ENCODE data around the gene FZR1. TPM values are rescaled to one million over a fixed set of nuclear protein-coding genes. Genes with fewer than 3 reads are reported as not detected.

Gene FZR1
- total RNA-seq: 10 to 100 TPM; 45.1 to 51.1 (median 47.9) TPM

- DNase-seq (ENCODE audit: low spot score in 2 of 2): peak; percentile 99 to 100
- Histone ChIP-seq H3K36me3 (peaks cover 21% of the 10 kb centered on the region), H3K4me1 (peaks cover 35% of the 10 kb centered on the region), H3K27ac (peak within 1 kb of the TSS; percentile 91), H3K27me3 (no peaks in the 10 kb centered on the region), H3K4me3 (peak within 1 kb of the TSS; percentile 98), H3K9me3 (no peaks in the 10 kb centered on the region)
- TF ChIP-seq POLR2AphosphoS5 (IDR thresholded peaks at IDR 0.05) (peak in 2 of 3 donors; percentile 57 to 72), CTCF (IDR thresholded peaks at IDR 0.05) (no peak), POLR2A (IDR thresholded peaks at IDR 0.05) (peak; percentile 51 to 58)
- WGBS: 4% methylated on average over 7 of the region's 79 CpGs
Measured at GRCh38 chr19:3505598-3506383, at the start of gene FZR1. FZR1 (plus strand) TSS chr19:3506311; CDS start chr19:3522990, 16,679 bp downstream.

GRCh38 chr19:3456925-3457527 is 49.1 kb upstream of the FZR1 start:
- H3K4me3 ChIP-seq: no peak overlapping the region
- TF ChIP-seq CTCF (IDR thresholded peaks at IDR 0.05) (no peak), POLR2AphosphoS5 (IDR thresholded peaks at IDR 0.05) (no peak), POLR2A (IDR thresholded peaks at IDR 0.05) (no peak), EP300 (IDR thresholded peaks at IDR 0.05) (no peak)
- H3K27me3 ChIP-seq: no peaks in the 10 kb centered on the region
- 77% methylated on average over 5 of the region's 18 CpGs for WGBS
- no peak for DNase-seq (ENCODE audit: low spot score in 2 of 2)
- H3K36me3 ChIP-seq: peaks cover 58% of the 10 kb centered on the region
- H3K4me1 ChIP-seq: peaks cover 34% of the 10 kb centered on the region
- H3K9me3 ChIP-seq: no peaks in the 10 kb centered on the region
- peak overlapping the region; percentile 70 for H3K27ac ChIP-seq

GRCh38 chr19:3457528-3458228 is 48.4 kb upstream of the FZR1 start:
- Histone ChIP-seq H3K36me3 (peaks cover 58% of the 10 kb centered on the region), H3K4me1 (peaks cover 34% of the 10 kb centered on the region), H3K9me3 (no peaks in the 10 kb centered on the region), H3K27me3 (no peaks in the 10 kb centered on the region), H3K4me3 (no peak overlapping the region), H3K27ac (peak overlapping the region; percentile 70)
- WGBS: 49% methylated on average over 15 of the region's 22 CpGs
- DNase-seq (ENCODE audit: low spot score in 2 of 2): no peak
- TF ChIP-seq EP300 (IDR thresholded peaks at IDR 0.05) (no peak), CTCF (IDR thresholded peaks at IDR 0.05) (no peak), POLR2A (IDR thresholded peaks at IDR 0.05) (no peak), POLR2AphosphoS5 (IDR thresholded peaks at IDR 0.05) (no peak)

GRCh38 chr19:3458229-3459088 is 47.7 kb upstream of the FZR1 start:
- WGBS: 65% methylated on average over 8 of the region's 19 CpGs
- TF ChIP-seq CTCF (IDR thresholded peaks at IDR 0.05) (no peak), POLR2AphosphoS5 (IDR thresholded peaks at IDR 0.05) (no peak), EP300 (IDR thresholded peaks at IDR 0.05) (no peak), POLR2A (IDR thresholded peaks at IDR 0.05) (no peak)

More at GRCh38 chr19:3458229-3459088, 47.7 kb upstream of the FZR1 start:
- DNase-seq (ENCODE audit: low spot score in 2 of 2): no peak
- H3K27me3 ChIP-seq: no peaks in the 10 kb centered on the region
- H3K4me1 ChIP-seq: peaks cover 34% of the 10 kb centered on the region
- peaks cover 58% of the 10 kb centered on the region for H3K36me3 ChIP-seq
- no peaks in the 10 kb centered on the region for H3K9me3 ChIP-seq
- H3K27ac ChIP-seq: peak overlapping the region; percentile 70
- H3K4me3 ChIP-seq: no peak overlapping the region

Measured in suprapubic skin (tissue), 4 donors.